Endothelial cell of umbilical vein (primary cell): ENCODE data around the gene PDCD1.

ENCODE experiments used
- EZH2 ChIP-seq: IDR thresholded peaks from 2 replicates; pipeline ENCODE4 v1.6.1; 2012; ENCODE audit warnings: borderline replicate concordance, low read depth, mild to moderate bottlenecking, moderate library complexity, low read length, inconsistent platforms; ENCODE audit not compliant: severe bottlenecking
- FOS ChIP-seq: IDR thresholded peaks from 2 replicates; pipeline ENCODE4 v1.6.1; 2011; ENCODE audit warnings: mild to moderate bottlenecking, low read length, moderate library complexity, borderline replicate concordance; ENCODE audit not compliant: insufficient read depth
- POLR2A ChIP-seq: IDR thresholded peaks from 2 replicates; pipeline ENCODE4 v1.6.1; 2012; ENCODE audit warnings: low read depth, mild to moderate bottlenecking, control low read depth, low read length
- POLR2AphosphoS5 ChIP-seq: IDR thresholded peaks from 2 replicates; pipeline ENCODE4 v1.6.1; 2012; ENCODE audit warnings: low read depth, mild to moderate bottlenecking, control low read depth, low read length, moderate library complexity; ENCODE audit not compliant: insufficient read depth
- TF ChIP-seq, protein P1 (sequence below), 2 donors: IDR thresholded peaks; 1 replicate in 1 of 2; 2 replicates in 1 of 2; pipeline ENCODE4 v1.5.1; 2011; ENCODE audit warnings: low read length in 2 of 2, mild to moderate bottlenecking in 2 of 2, moderate library complexity in 2 of 2, control low read depth in 1 of 2, inconsistent platforms in 1 of 2, low read depth in 1 of 2; ENCODE audit not compliant: insufficient read depth in 1 of 2; ENCODE audit errors: extremely low read depth in 1 of 2
- TF ChIP-seq, protein P2 (sequence below): IDR thresholded peaks from 2 replicates; pipeline ENCODE4 v1.6.1; 2011; ENCODE audit not compliant: insufficient read depth, insufficient read length

DNA sequence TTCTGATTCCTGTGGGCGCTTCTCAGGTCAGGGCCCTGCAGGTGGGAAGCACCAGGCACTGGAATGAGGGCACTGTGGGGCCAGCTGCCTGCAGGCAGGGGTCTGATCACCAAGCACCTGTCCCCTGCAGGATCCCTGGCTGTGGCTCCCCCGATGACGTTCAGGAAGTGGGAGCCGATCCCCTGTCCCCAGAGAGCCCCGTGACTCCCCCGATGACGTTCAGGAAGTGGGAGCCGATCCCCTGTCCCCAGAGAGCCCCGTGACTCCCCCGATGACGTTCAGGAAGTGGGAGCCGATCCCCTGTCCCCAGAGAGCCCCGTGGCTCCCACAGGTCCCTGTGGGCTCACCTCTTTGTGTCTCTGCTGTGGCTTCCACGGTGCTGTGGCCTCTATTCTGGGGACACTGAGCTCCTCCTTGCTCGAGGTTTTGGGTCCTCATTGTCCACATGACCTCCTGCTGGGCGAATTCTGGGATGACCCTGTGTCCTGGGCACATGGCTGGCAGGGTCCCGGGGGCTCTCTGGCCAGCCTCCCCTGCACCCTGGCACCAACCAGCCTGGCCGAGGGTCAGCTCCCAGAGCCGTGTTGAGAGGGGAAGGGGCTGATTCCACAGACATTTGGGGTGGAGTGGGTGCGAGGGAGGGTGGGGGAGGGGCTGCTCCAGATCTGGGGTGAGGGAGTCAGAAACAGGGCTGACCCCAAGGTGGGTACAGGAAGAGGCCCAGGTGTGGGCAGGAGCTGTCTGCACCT lies 44.9 kb downstream of the PDCD1 start:
- TF ChIP-seq, protein P1, sequence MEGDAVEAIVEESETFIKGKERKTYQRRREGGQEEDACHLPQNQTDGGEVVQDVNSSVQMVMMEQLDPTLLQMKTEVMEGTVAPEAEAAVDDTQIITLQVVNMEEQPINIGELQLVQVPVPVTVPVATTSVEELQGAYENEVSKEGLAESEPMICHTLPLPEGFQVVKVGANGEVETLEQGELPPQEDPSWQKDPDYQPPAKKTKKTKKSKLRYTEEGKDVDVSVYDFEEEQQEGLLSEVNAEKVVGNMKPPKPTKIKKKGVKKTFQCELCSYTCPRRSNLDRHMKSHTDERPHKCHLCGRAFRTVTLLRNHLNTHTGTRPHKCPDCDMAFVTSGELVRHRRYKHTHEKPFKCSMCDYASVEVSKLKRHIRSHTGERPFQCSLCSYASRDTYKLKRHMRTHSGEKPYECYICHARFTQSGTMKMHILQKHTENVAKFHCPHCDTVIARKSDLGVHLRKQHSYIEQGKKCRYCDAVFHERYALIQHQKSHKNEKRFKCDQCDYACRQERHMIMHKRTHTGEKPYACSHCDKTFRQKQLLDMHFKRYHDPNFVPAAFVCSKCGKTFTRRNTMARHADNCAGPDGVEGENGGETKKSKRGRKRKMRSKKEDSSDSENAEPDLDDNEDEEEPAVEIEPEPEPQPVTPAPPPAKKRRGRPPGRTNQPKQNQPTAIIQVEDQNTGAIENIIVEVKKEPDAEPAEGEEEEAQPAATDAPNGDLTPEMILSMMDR (IDR thresholded peaks at IDR 0.05; ENCODE audit: extremely low read depth in 1 of 2, insufficient read depth in 1 of 2, low read depth in 1 of 2, low read length in 2 of 2): no peak
- no peak for TF ChIP-seq EZH2
- no peak for TF ChIP-seq POLR2A
- TF ChIP-seq POLR2AphosphoS5: no peak
- TF ChIP-seq, protein P2, sequence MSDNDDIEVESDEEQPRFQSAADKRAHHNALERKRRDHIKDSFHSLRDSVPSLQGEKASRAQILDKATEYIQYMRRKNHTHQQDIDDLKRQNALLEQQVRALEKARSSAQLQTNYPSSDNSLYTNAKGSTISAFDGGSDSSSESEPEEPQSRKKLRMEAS: no peak
- TF ChIP-seq FOS: no peak
